Measurements from ENCODE around the gene TMED7. TPM values are rescaled to one million over a fixed set of nuclear protein-coding genes. Genes with fewer than 3 reads are reported as not detected.

The TMED7 gene
- total and polyA plus RNA-seq, 2 of the 4 experiments (the other 2 are of a cell fraction), result 75.6 to 86.7 TPM

DNA sequence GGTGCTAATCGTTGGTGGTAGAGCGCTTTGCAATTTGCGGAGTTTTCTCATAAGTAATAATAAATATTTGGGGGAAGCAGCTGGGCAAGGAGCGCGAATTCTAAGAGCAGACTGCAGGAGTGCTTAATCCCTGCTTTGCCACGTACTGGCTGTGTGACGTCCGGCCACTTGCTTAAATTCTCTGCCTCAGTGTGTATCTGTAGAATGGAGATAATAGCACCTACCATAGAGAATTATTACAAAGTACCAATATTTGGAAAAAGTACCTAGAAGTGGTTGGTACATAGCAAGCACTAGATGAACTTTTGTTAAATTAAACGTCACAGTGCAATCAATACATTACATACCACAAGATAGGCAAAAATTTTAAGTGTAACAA is 598 bp upstream of the TMED7 start (continued):
- TF ChIP-seq, protein P1, sequence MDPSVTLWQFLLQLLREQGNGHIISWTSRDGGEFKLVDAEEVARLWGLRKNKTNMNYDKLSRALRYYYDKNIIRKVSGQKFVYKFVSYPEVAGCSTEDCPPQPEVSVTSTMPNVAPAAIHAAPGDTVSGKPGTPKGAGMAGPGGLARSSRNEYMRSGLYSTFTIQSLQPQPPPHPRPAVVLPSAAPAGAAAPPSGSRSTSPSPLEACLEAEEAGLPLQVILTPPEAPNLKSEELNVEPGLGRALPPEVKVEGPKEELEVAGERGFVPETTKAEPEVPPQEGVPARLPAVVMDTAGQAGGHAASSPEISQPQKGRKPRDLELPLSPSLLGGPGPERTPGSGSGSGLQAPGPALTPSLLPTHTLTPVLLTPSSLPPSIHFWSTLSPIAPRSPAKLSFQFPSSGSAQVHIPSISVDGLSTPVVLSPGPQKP (IDR thresholded peaks at IDR 0.05; ENCODE audit: borderline replicate concordance, low read depth, low read length), result no peak
- TF ChIP-seq POLR2A (IDR thresholded peaks at IDR 0.05; ENCODE audit: low read depth, low read length) (no peak), MAFK (IDR thresholded peaks at IDR 0.05; ENCODE audit: low read depth, low read length) (no peak), CHD1 (IDR thresholded peaks at IDR 0.05; ENCODE audit: low read depth, low read length) (no peak), SMC3 (IDR thresholded peaks at IDR 0.05; ENCODE audit: low read depth, low read length) (no peak), BHLHE40 (IDR thresholded peaks at IDR 0.05; ENCODE audit: low read depth, low read length) (no peak), RFX5 (IDR thresholded peaks at IDR 0.05; ENCODE audit: low read depth, low read length) (no peak), NFE2L2 (IDR thresholded peaks at IDR 0.05; ENCODE audit: low read depth, low read length) (no peak)
